ENCODE measurements around the gene MAN1C1. TPM values are rescaled to one million over a fixed set of nuclear protein-coding genes. Genes with fewer than 3 reads are reported as not detected.

Gene MAN1C1
- total RNA-seq, 1 experiment from 2014 or later, result 1.5 TPM

GRCh38 chr1:25793585-25794170, 177.1 kb downstream of the MAN1C1 start:
- no peak for TF ChIP-seq POLR2AphosphoS5 (IDR thresholded peaks at IDR 0.05; ENCODE audit: low read depth, low read length)
- TF ChIP-seq CTCF (IDR thresholded peaks at IDR 0.05), result no peak
- no peak for TF ChIP-seq TCF7L2 (IDR thresholded peaks at IDR 0.05; ENCODE audit: low read depth, low read length)
- no peak for TF ChIP-seq REST (IDR thresholded peaks at IDR 0.05; ENCODE audit: insufficient read depth in 1 of 2, low read depth in 2 of 2, low read length in 1 of 2)
- no peak for TF ChIP-seq SIN3A (IDR thresholded peaks at IDR 0.05; ENCODE audit: borderline replicate concordance, insufficient read depth, low read depth, low read length)

GRCh38 chr1:25794325-25794724, 177.7 kb downstream of the MAN1C1 start:
- no TSS peak for BruUV-seq (replicated peaks)
- intact Hi-C loops (cut with micrococcal nuclease; ENCODE audit: unreplicated experiment) (no loop called here), in situ Hi-C loops (cut with HindIII; ENCODE audit: low pct_unique_long_range_greater_than_20kb, low sequenced_read_pairs) (no loop called here)
- H3K4me1 ChIP-seq (ENCODE audit: control insufficient read depth, insufficient read depth, low read length), result no peaks in the 10 kb centered on the region
- no peaks in the 10 kb centered on the region for H3K27me3 ChIP-seq (ENCODE audit: control insufficient read depth, insufficient read depth, low read length)
- ChIA-PET POLR2A (no interaction called here), CTCF (interaction anchor here (0.6 kb wide), 1 partner anchor 222 kb away, joined by 3 read pairs; no protein-coding TSS in a partner anchor)
- DNase-seq (ENCODE audit: low read depth, low spot score) (no peak), ATAC-seq (no peak)
- TF ChIP-seq POLR2AphosphoS5 (IDR thresholded peaks at IDR 0.05; ENCODE audit: low read depth, low read length), result no peak
- no peak for TF ChIP-seq REST (IDR thresholded peaks at IDR 0.05; ENCODE audit: insufficient read depth in 1 of 2, low read depth in 2 of 2, low read length in 1 of 2)
- no peak for TF ChIP-seq SIN3A (IDR thresholded peaks at IDR 0.05; ENCODE audit: borderline replicate concordance, insufficient read depth, low read depth, low read length)
- no peak for TF ChIP-seq CTCF (IDR thresholded peaks at IDR 0.05)
- no peak for TF ChIP-seq TCF7L2 (IDR thresholded peaks at IDR 0.05; ENCODE audit: low read depth, low read length)
- H3K27ac ChIP-seq (ENCODE audit: low read length), result no peak overlapping the region
- no peaks in the 10 kb centered on the region for H3K36me3 ChIP-seq (ENCODE audit: control insufficient read depth, insufficient read depth, low read length)
- no peaks in the 10 kb centered on the region for H3K9me3 ChIP-seq (ENCODE audit: control insufficient read depth, insufficient read depth, low read depth, low read length)
- no peak overlapping the region for H3K4me3 ChIP-seq (ENCODE audit: low read depth in 2 of 2, low read length in 2 of 2)

More at GRCh38 chr1:25793585-25794170, 177.1 kb downstream of the MAN1C1 start:
- no peak for DNase-seq (ENCODE audit: low read depth, low spot score)
- H3K4me1 ChIP-seq (ENCODE audit: control insufficient read depth, insufficient read depth, low read length), result no peaks in the 10 kb centered on the region
- ChIA-PET CTCF (interaction anchor here (0.6 to 0.7 kb wide), 3 partner anchors 11 to 209 kb away, joined by 3 to 6 read pairs (median 4); no protein-coding TSS in a partner anchor), POLR2A (no interaction called here)
- H3K36me3 ChIP-seq (ENCODE audit: control insufficient read depth, insufficient read depth, low read length), result no peaks in the 10 kb centered on the region
- intact Hi-C loops (cut with micrococcal nuclease; ENCODE audit: unreplicated experiment), result no loop called here
- ATAC-seq, result no peak
- H3K27me3 ChIP-seq (ENCODE audit: control insufficient read depth, insufficient read depth, low read length), result no peaks in the 10 kb centered on the region
- no peak overlapping the region for H3K4me3 ChIP-seq (ENCODE audit: low read depth in 2 of 2, low read length in 2 of 2)
- H3K9me3 ChIP-seq (ENCODE audit: control insufficient read depth, insufficient read depth, low read depth, low read length), result no peaks in the 10 kb centered on the region
- H3K27ac ChIP-seq (ENCODE audit: low read length), result no peak overlapping the region
- BruUV-seq (replicated peaks), result no TSS peak
- in situ Hi-C loops (cut with HindIII; ENCODE audit: low pct_unique_long_range_greater_than_20kb, low sequenced_read_pairs), result no loop called here
